ENCODE measurements around the gene UVRAG. TPM values are rescaled to one million over a fixed set of nuclear protein-coding genes. Genes with fewer than 3 reads are reported as not detected.

The UVRAG gene
- total RNA-seq, 3 donors from 2014 or later (not counting 1 experiment from before 2014, with no cell fraction given), result 39.9 to 52.5 (median 41.4) TPM

DNA sequence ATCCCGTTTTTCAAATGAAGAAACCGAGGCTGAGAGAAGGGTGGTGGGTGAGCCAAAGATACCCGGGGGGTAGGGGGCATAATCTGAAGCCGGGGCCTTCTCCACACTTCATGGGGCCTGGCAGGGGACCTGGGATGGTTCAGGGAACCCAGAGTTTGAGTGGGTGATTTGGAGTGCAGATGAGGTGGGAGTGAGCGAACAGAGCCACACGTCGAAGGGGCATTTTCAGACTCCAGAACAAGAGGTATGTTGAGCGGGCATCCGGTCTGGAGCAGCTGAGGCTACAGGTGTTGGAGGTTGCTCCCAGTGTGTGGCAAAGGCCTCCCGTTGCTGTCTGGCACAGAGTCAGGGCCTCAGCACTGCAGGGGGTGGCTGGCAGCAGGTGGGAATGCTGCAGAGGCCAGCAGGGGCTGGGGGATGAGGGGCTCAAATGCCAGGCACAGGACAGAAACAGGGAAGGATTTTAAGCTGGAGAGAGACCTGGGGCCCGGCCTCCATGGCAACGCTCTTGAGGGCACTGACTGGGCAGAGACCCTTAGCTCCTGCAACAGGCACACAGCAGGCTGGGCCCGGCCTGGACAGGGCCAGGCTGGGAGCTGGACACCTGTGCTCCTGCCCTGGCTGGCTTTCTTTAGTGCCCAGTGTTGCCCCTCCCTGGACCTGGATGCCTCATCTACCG, 345.1 kb downstream of the UVRAG start:
- Histone ChIP-seq H3K27me3 (ENCODE audit: control insufficient read depth, insufficient read depth, low read length) (no peaks in the 10 kb centered on the region), H3K27ac (ENCODE audit: low read length) (no peak overlapping the region), H3K36me3 (ENCODE audit: control insufficient read depth, insufficient read depth, low read length) (no peaks in the 10 kb centered on the region), H3K4me1 (ENCODE audit: control insufficient read depth, insufficient read depth, low read length) (peaks cover 41% of the 10 kb centered on the region), H3K4me3 (ENCODE audit: low read length) (no peak overlapping the region), H3K9me3 (ENCODE audit: control insufficient read depth, insufficient read depth, low read length) (no peaks in the 10 kb centered on the region)
- H3K9me3 Mint-ChIP-seq, result no peaks in the 10 kb centered on the region
- H3K36me3 Mint-ChIP-seq, result no peaks in the 10 kb centered on the region
- H3K27ac Mint-ChIP-seq, result peak overlapping the region in 1 of 2 donors; percentile 63
- DNase-seq (no peak), ATAC-seq (no peak)
- intact Hi-C loops (cut with micrococcal nuclease), result no loop called here
- peaks cover 11 to 42% of the 10 kb centered on the region in 2 donors for H3K4me1 Mint-ChIP-seq
- H3K4me3 Mint-ChIP-seq, result no peak overlapping the region
- peaks cover 0 to 2% of the 10 kb centered on the region in 2 donors for H3K27me3 Mint-ChIP-seq (ENCODE audit: low read depth in 2 of 2)
- TF ChIP-seq, protein P1, sequence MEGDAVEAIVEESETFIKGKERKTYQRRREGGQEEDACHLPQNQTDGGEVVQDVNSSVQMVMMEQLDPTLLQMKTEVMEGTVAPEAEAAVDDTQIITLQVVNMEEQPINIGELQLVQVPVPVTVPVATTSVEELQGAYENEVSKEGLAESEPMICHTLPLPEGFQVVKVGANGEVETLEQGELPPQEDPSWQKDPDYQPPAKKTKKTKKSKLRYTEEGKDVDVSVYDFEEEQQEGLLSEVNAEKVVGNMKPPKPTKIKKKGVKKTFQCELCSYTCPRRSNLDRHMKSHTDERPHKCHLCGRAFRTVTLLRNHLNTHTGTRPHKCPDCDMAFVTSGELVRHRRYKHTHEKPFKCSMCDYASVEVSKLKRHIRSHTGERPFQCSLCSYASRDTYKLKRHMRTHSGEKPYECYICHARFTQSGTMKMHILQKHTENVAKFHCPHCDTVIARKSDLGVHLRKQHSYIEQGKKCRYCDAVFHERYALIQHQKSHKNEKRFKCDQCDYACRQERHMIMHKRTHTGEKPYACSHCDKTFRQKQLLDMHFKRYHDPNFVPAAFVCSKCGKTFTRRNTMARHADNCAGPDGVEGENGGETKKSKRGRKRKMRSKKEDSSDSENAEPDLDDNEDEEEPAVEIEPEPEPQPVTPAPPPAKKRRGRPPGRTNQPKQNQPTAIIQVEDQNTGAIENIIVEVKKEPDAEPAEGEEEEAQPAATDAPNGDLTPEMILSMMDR (IDR thresholded peaks at IDR 0.05), result no peak
- WGBS (ENCODE audit: insufficient coverage), result 87% methylated on average over 14 of the region's 14 CpGs

DNA sequence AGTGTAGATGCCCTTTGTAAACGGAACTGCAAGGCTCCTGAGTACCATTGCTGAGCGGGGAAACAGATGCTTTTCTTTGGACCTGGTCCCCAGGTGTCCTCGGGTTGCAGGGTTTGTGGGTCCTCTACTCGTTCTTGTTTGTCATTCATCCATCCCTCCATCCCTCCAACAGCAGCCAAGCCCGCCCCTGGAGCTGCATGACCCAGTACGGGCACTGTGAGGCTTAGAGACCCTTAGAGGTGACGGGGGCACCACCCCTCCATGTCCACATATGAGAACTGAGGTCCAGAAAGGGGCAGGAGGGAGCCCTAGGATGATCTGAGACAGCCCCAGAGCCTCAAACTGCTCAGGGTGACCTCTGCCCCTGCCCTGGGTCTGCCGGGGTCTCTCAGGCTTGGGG, 345.8 kb downstream of the UVRAG start:
- H3K27me3 Mint-ChIP-seq (ENCODE audit: low read depth in 2 of 2), result peaks cover 0 to 2% of the 10 kb centered on the region in 2 donors
- no peaks in the 10 kb centered on the region for H3K36me3 Mint-ChIP-seq
- ATAC-seq (no peak), DNase-seq (no peak)
- peak overlapping the region in 1 of 2 donors; percentile 76 for H3K27ac Mint-ChIP-seq
- H3K4me1 Mint-ChIP-seq, result peaks cover 11 to 42% of the 10 kb centered on the region in 2 donors
- H3K9me3 ChIP-seq (ENCODE audit: control insufficient read depth, insufficient read depth, low read length), result no peaks in the 10 kb centered on the region
- H3K4me1 ChIP-seq (ENCODE audit: control insufficient read depth, insufficient read depth, low read length), result peaks cover 41% of the 10 kb centered on the region
- H3K4me3 ChIP-seq (ENCODE audit: low read length), result no peak overlapping the region
- H3K27me3 ChIP-seq (ENCODE audit: control insufficient read depth, insufficient read depth, low read length), result no peaks in the 10 kb centered on the region
- H3K27ac ChIP-seq (ENCODE audit: low read length), result no peak overlapping the region
- TF ChIP-seq, protein P1 (IDR thresholded peaks at IDR 0.05), result no peak
- intact Hi-C loops (cut with micrococcal nuclease), result no loop called here
- H3K4me3 Mint-ChIP-seq, result no peak overlapping the region
- H3K36me3 ChIP-seq (ENCODE audit: control insufficient read depth, insufficient read depth, low read length), result no peaks in the 10 kb centered on the region
- WGBS (ENCODE audit: insufficient coverage), result 86% methylated on average over 8 of the region's 8 CpGs
- H3K9me3 Mint-ChIP-seq, result no peaks in the 10 kb centered on the region

- ATAC-seq (peak; percentile 85 to 96 (median 94)), DNase-seq (peak; percentile 25 to 43)
- Histone ChIP-seq H3K9me3 (ENCODE audit: control insufficient read depth, insufficient read depth, low read length) (no peaks in the 10 kb centered on the region), H3K4me1 (ENCODE audit: control insufficient read depth, insufficient read depth, low read length) (peaks cover 44% of the 10 kb centered on the region), H3K36me3 (ENCODE audit: control insufficient read depth, insufficient read depth, low read length) (no peaks in the 10 kb centered on the region), H3K4me3 (ENCODE audit: low read length) (no peak overlapping the region), H3K27ac (ENCODE audit: low read length) (peak overlapping the region; percentile 38), H3K27me3 (ENCODE audit: control insufficient read depth, insufficient read depth, low read length) (no peaks in the 10 kb centered on the region)
- TF ChIP-seq, protein P1 (IDR thresholded peaks at IDR 0.05), result no peak
- peaks cover 0 to 2% of the 10 kb centered on the region in 2 donors for H3K27me3 Mint-ChIP-seq (ENCODE audit: low read depth in 2 of 2)
- peak overlapping the region; percentile 49 for H3K4me3 Mint-ChIP-seq
- WGBS (ENCODE audit: insufficient coverage), result 43% methylated on average over 22 of the region's 24 CpGs
- peak overlapping the region; percentile 29 to 76 for H3K27ac Mint-ChIP-seq
- H3K36me3 Mint-ChIP-seq, result no peaks in the 10 kb centered on the region
- H3K9me3 Mint-ChIP-seq, result no peaks in the 10 kb centered on the region
- peaks cover 11 to 40% of the 10 kb centered on the region in 2 donors for H3K4me1 Mint-ChIP-seq
- intact Hi-C loops (cut with micrococcal nuclease), result no loop called here
These were observed 346.4 kb downstream of the UVRAG start for GRCh38 chr11:76161261-76161961.

All from natural killer cell (primary cell).